Colonic mucosa (tissue), 4 donors: Measurements from ENCODE around the gene HYCC1. TPM values are rescaled to one million over a fixed set of nuclear protein-coding genes. Genes with fewer than 3 reads are reported as not detected.

Experiments
- DNase-seq: peaks from one replicate; pipeline ENCODE4 v3.0.0-alpha.2; 2020
- H3K27ac ChIP-seq: fragments of 200-600 bp; one replicate; pipeline ENCODE4 v1.8.0; 2021
- H3K27me3 ChIP-seq: fragments of 200-600 bp; one replicate; pipeline ENCODE4 v1.8.0; 2021
- H3K36me3 ChIP-seq: fragments of 200-600 bp; one replicate; pipeline ENCODE4 v1.8.0; 2021
- H3K4me1 ChIP-seq: fragments of 200-600 bp; one replicate; pipeline ENCODE4 v1.8.0; 2021; ENCODE audit warnings: mild to moderate bottlenecking
- H3K4me3 ChIP-seq: fragments of 200-600 bp; one replicate; pipeline ENCODE4 v1.8.0; 2021
- H3K9ac ChIP-seq, 2 donors: one replicate each; pipeline ENCODE4 v1.7.0; 2013; ENCODE audit warnings: control low read depth in 2 of 2, low read depth in 2 of 2, low read length in 2 of 2
- H3K9me3 ChIP-seq: fragments of 200-600 bp; one replicate; pipeline ENCODE4 v1.8.0; 2021
- intact Hi-C: fragments of 100-400 bp; cut with DNase I; formaldehyde crosslinking; loops from one replicate; pipeline ENCODE4 v1.14.1; 2022
- total RNA-seq, 2 donors: library from RNA; stranded (reverse); fragmentation: NEBNext Ultra II Directional in 1 of 2; extraction: Animal tissue kit (Norgen Biotek cat#: 25700) in 1 of 2; gene quantifications; one replicate each; pipeline ENCODE4 v1.2.1, GENCODE V29; 2021
- TF ChIP-seq, protein P1 (sequence below): fragments of 200-600 bp; IDR thresholded peaks from one replicate; pipeline ENCODE4 v1.8.0; 2022; ENCODE audit warnings: antibody characterized with exemption, mild to moderate bottlenecking
- donor health status: healthy.
- donor health status: DM: no; HTN: no; CAD: no.
- donor health status: DM: no; HTN: no; CAD: no.

HYCC1 gene
- total RNA-seq, 2 donors from 2014 or later: 5.5 to 10.8 TPM

DNA sequence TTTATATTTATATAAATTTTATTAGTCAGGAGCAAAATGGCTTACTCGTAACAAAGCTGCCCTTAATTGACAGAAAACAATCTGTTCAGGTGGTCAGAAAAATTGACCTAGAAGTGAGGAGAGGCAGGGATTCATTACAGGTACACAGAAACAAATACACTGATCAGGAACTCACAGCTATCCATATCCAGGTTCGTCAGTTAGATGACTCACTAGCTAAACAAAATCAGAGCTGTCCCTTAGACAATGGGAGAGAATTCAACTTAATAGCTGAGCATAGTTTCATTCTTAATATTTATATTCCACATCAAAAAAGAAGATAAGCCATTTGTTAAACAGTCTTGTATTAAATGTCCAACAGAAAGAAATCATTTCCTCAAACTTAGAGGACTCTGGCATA, 41.7 kb downstream of the HYCC1 start:
- intact Hi-C loops: no loop called here
- Histone ChIP-seq H3K4me3 (no peak overlapping the region), H3K27ac (no peak overlapping the region), H3K36me3 (no peaks in the 10 kb centered on the region), H3K4me1 (no peaks in the 10 kb centered on the region), H3K9ac (no peak overlapping the region), H3K9me3 (no peaks in the 10 kb centered on the region), H3K27me3 (no peaks in the 10 kb centered on the region)
- TF ChIP-seq, protein P1, sequence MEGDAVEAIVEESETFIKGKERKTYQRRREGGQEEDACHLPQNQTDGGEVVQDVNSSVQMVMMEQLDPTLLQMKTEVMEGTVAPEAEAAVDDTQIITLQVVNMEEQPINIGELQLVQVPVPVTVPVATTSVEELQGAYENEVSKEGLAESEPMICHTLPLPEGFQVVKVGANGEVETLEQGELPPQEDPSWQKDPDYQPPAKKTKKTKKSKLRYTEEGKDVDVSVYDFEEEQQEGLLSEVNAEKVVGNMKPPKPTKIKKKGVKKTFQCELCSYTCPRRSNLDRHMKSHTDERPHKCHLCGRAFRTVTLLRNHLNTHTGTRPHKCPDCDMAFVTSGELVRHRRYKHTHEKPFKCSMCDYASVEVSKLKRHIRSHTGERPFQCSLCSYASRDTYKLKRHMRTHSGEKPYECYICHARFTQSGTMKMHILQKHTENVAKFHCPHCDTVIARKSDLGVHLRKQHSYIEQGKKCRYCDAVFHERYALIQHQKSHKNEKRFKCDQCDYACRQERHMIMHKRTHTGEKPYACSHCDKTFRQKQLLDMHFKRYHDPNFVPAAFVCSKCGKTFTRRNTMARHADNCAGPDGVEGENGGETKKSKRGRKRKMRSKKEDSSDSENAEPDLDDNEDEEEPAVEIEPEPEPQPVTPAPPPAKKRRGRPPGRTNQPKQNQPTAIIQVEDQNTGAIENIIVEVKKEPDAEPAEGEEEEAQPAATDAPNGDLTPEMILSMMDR: no peak
- DNase-seq: no peak

DNA sequence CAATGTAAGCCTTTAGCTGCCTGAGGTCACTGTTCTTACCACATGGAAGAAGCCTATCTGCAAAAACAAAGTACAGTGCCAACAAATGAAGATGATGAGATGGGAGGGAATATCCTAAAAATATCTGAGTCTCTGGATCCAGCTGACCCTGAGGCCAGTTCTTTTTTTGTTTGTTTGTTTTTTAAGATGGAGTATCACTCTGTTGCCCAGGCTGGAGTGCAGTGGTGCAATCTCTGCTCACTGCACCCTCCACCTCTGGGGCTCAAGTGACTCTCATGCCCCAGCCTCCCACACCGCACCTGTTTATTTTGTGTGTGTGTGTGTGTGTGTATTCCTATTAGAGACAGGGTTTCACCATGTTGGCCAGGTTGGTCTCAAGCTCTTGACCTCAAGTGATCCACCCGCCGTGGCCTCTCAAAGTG, 44.9 kb downstream of the HYCC1 start:
- DNase-seq: no peak
- no peaks in the 10 kb centered on the region for H3K4me1 ChIP-seq
- H3K4me3 ChIP-seq: no peak overlapping the region
- intact Hi-C loops: no loop called here
- H3K9ac ChIP-seq: no peak overlapping the region
- H3K27me3 ChIP-seq: no peaks in the 10 kb centered on the region
- H3K36me3 ChIP-seq: no peaks in the 10 kb centered on the region
- H3K27ac ChIP-seq: no peak overlapping the region
- TF ChIP-seq, protein P1: no peak
- no peaks in the 10 kb centered on the region for H3K9me3 ChIP-seq

Other genes starting within 250 kb of the HYCC1 start
- 100 to 1,000 TPM; 235 to 288 TPM for gene TOMM7, start 191.3 kb downstream of the HYCC1 start, total RNA-seq
- gene KLHL7, start 91.7 kb upstream of the HYCC1 start, total RNA-seq: 10 to 100 TPM; 16.5 to 17.0 TPM
- 10 to 100 TPM; 23.4 to 30.5 TPM for gene NUP42, start 167.9 kb upstream of the HYCC1 start, total RNA-seq
- gene GPNMB, start 232.6 kb upstream of the HYCC1 start, total RNA-seq: 10 to 100 TPM; 12.8 to 43.3 TPM